Neural crest cell (in vitro differentiated cells): ENCODE data around the gene ADH1A. TPM values are rescaled to one million over a fixed set of nuclear protein-coding genes. Genes with fewer than 3 reads are reported as not detected.
A peak's percentile ranks its signal among the peaks of the same experiment; 100 is the strongest.
"Not testable (repeated sequence)": the region's sequence is repeated elsewhere in the genome, so short reads cannot be mapped to it uniquely, and the experiment has no call there.

Experiments used
- DNase-seq: peaks from one replicate; pipeline ENCODE4 v3.0.0; 2021; ENCODE audit warnings: low read depth, mixed read lengths, low spot score
- H3K27ac Mint-ChIP-seq: one replicate; pipeline ENCODE4 v1.8.0; 2021; ENCODE audit warnings: mild to moderate bottlenecking, mixed read lengths; ENCODE audit not compliant: unreplicated experiment
- H3K27me3 Mint-ChIP-seq: 2 replicates; pipeline ENCODE4 v1.8.0; 2021; ENCODE audit warnings: low read depth, mild to moderate bottlenecking, mixed read lengths
- H3K36me3 Mint-ChIP-seq: 2 replicates; pipeline ENCODE4 v1.8.0; 2021; ENCODE audit warnings: low read depth, mild to moderate bottlenecking, mixed read lengths
- H3K4me1 Mint-ChIP-seq: 2 replicates; pipeline ENCODE4 v1.8.0; 2021; ENCODE audit warnings: mixed read lengths
- H3K4me3 Mint-ChIP-seq: one replicate; pipeline ENCODE4 v1.8.0; 2021; ENCODE audit warnings: mild to moderate bottlenecking, mixed read lengths
- H3K9me3 Mint-ChIP-seq: 2 replicates; pipeline ENCODE4 v1.8.0; 2021; ENCODE audit warnings: mixed read lengths
- CTCF ChIP-seq: fragments of 200-600 bp; sonication (generic); conservative IDR thresholded peaks from 2 replicates; pipeline ENCODE4 v1.5.0; 2021; ENCODE audit warnings: antibody characterized with exemption, mild to moderate bottlenecking
- total RNA-seq: library from RNA; stranded (reverse); gene quantifications from 2 replicates; pipeline ENCODE4 v1.2.1, GENCODE V29; 2021

The ADH1A gene
- total RNA-seq, 1 donor from 2014 or later = not detected

- no peak for TF ChIP-seq CTCF
- Mint-ChIP-seq H3K9me3 (peaks cover 5% of the 10 kb centered on the region), H3K27me3 (no peaks in the 10 kb centered on the region), H3K4me1 (no peaks in the 10 kb centered on the region), H3K27ac (no peak overlapping the region), H3K36me3 (no peaks in the 10 kb centered on the region), H3K4me3 (no peak overlapping the region)
- DNase-seq = no peak
Measured at GRCh38 chr4:99329876-99330275, 39.1 kb upstream of the ADH1A start.

DNA sequence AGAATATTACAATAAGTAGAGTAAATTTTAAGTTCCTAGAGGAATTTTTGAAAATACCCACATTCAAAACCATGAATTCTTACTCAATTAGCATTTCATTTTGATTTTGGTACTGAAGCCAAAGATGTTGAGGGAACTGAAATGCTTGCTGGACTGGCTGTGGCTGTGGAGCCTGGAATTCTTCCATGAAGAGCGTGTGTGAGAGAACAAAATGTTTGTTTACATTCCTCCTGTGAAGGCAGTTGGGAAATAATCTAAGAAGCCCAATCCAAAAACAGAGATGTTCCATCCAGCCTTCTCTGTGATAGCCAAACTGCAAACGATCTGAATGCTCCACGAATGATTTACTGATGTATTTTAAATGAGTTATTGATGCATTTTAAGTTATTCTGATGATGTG, 34.2 kb upstream of the ADH1A start:
- Mint-ChIP-seq H3K36me3 (peaks cover 3% of the 10 kb centered on the region), H3K27ac (no peak overlapping the region), H3K27me3 (no peaks in the 10 kb centered on the region), H3K9me3 (peaks cover 10% of the 10 kb centered on the region), H3K4me1 (peaks cover 13% of the 10 kb centered on the region), H3K4me3 (no peak overlapping the region)
- no peak for TF ChIP-seq CTCF
- DNase-seq = no peak

DNA sequence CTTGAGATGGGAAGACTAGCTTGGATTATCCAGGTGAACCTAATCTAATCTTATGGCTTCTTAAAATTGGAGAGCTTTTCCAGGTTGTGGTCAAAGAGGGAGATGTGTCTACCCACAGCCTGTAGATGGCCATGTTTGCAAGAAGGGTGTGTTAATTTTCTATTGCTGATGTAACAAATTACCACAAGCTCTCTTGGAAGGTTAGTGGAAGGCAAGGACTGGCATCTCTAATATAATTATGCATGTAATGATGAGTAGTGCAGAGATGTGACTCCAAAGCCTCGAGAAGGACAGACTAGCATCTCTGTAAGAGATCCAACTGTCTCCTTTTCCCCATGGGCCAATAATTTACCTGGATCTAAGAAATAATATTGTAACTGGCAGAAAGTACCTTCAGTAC, 33.6 kb upstream of the ADH1A start:
- DNase-seq = no peak
- Mint-ChIP-seq H3K4me3 (no peak overlapping the region), H3K27ac (no peak overlapping the region), H3K36me3 (peaks cover 3% of the 10 kb centered on the region), H3K9me3 (peaks cover 10% of the 10 kb centered on the region), H3K27me3 (no peaks in the 10 kb centered on the region), H3K4me1 (peaks cover 13% of the 10 kb centered on the region)
- no peak for TF ChIP-seq CTCF

GRCh38 chr4:99323756-99324155, 33.0 kb upstream of the ADH1A start:
- no peak overlapping the region for H3K4me3 Mint-ChIP-seq
- H3K27ac Mint-ChIP-seq = no peak overlapping the region
- TF ChIP-seq CTCF = no peak
- DNase-seq = no peak
- no peaks in the 10 kb centered on the region for H3K27me3 Mint-ChIP-seq
- H3K9me3 Mint-ChIP-seq = peaks cover 10% of the 10 kb centered on the region
- peaks cover 3% of the 10 kb centered on the region for H3K36me3 Mint-ChIP-seq
- peaks cover 13% of the 10 kb centered on the region for H3K4me1 Mint-ChIP-seq

DNA sequence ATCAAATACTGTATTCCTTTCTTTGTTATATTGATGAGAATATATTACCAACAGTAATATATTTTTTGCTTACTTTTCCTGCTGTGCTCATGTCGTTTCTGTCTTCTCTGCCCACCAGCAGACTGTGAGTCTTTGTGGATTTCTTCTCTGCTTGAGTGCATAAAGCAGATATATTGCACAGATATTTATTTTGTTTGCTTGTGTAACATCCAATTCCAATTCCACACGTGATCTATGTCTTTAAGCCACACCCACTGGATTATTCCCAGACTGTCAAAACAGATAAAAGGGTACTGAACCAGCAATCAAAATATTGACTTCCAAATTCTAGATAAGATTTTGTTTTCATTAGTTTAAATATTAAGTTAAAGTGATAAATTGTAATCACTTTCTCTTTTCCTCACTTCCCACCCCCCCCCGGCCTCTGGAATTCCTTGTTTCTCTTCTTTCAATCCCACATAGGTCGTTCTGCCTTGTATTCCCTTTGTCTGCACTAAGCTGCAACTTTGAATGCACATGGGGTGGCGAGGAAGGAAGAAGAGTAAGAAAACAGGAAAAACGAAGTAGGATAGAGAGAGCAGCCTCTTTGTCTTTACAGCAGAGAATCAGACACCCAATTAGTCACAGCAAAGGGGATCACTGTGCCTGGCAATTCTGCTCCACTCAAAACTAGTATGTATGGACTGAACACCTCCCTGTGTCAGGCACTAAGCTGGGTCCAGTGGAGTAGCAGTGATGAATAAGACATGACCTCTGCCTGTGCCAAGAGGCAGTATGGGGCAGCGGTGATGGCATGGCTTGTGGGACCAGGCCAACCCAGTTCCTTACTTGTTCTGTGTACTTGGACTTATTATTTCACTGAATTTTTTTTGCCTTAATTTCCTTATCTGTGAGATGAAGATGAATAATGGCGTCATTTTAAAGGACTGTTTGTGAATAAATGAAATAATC, 30.7 kb upstream of the ADH1A start, which contains the start of gene ADH1B:
TSS of gene ADH1B (minus strand) at position 161 of the 951 bp plus-strand sequence. CDS start at position 91, 70 bp downstream.
- Mint-ChIP-seq H3K4me3 (no peak within 1 kb of the TSS), H3K36me3 (peaks cover 3% of the 10 kb centered on the region), H3K27ac (peak within 1 kb of the TSS; percentile 76), H3K9me3 (peaks cover 9% of the 10 kb centered on the region), H3K4me1 (peaks cover 13% of the 10 kb centered on the region), H3K27me3 (no peaks in the 10 kb centered on the region)
- TF ChIP-seq CTCF = no peak
- DNase-seq = no peak

DNA sequence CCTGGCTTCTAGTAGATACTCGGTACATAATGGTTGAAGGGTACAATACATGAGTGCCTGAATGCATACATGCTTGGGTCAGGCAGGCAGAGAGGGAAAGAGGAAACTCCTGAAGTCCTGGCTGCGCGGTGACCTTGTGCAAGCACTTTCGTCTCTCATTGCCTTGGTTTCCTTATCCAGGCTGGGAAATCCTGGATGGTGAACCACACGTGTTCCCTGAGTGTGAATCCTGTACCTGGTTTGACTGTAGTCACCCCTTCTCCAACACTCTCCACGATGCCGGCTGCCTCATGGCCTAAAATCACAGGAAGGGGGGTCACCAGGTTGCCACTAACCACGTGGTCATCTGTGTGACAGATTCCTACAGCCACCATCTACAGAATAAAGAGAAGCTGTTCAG, 27.0 kb upstream of the ADH1A start:
- not testable (repeated sequence) for H3K27me3 Mint-ChIP-seq, H3K27ac Mint-ChIP-seq, H3K9me3 Mint-ChIP-seq, H3K4me3 Mint-ChIP-seq, H3K36me3 Mint-ChIP-seq, DNase-seq
- peaks cover 13% of the 10 kb centered on the region for H3K4me1 Mint-ChIP-seq
